Body of pancreas (tissue), 4 donors: Measurements from ENCODE around the gene TBL1Y. TPM values are rescaled to one million over a fixed set of nuclear protein-coding genes. Genes with fewer than 3 reads are reported as not detected.
"Not testable (repeated sequence)": the region's sequence is repeated elsewhere in the genome, so short reads cannot be mapped to it uniquely, and the experiment has no call there.

ENCODE experiments used
- ATAC-seq: fragments of 150-250 bp; one replicate; pipeline ENCODE4 v1.9.1; 2016
- DNase-seq, 4 donors: peaks; one replicate each; pipeline ENCODE4 v3.0.0-alpha.2; 2019
- H3K27ac ChIP-seq, 4 donors: fragments of 200-600 bp; sonication (generic); 1 replicate in 3 of 4; 2 replicates in 1 of 4; pipeline versions ENCODE4 v1.5.1 to v1.6.1; 2016 to 2019; ENCODE audit warnings: mild to moderate bottlenecking in 1 of 4, mixed read lengths in 1 of 4, moderate library complexity in 1 of 4
- H3K27me3 ChIP-seq, 2 donors: fragments of 200-600 bp; sonication (generic); one replicate each; pipeline ENCODE4 v1.6.0; 2016; ENCODE audit warnings: mild to moderate bottlenecking in 1 of 2
- H3K36me3 ChIP-seq, 2 donors: fragments of 200-600 bp; sonication (generic); replicated peaks in 1 of 2; 2 replicates each; pipeline ENCODE4 v1.5.1; 2016; ENCODE audit warnings: low read depth in 2 of 2; ENCODE audit not compliant: insufficient read depth in 1 of 2
- H3K4me1 ChIP-seq: fragments of 200-600 bp; sonication (generic); one replicate; pipeline ENCODE4 v1.6.0; 2016
- H3K4me3 ChIP-seq, 2 donors: fragments of 200-600 bp; sonication (generic); 1 replicate in 1 of 2; 2 replicates in 1 of 2; pipeline ENCODE4 v1.5.1; 2016 to 2019
- H3K9me3 ChIP-seq, 3 donors: fragments of 200-600 bp; sonication (generic); 1 replicate in 2 of 3; 2 replicates in 1 of 3; pipeline ENCODE4 v1.5.1; 2016
- CTCF ChIP-seq, 7 experiments: fragments of 450-650 bp in 4 of 7; fragments of 200-600 bp in 3 of 7; sonication (generic) in 3 of 7; IDR thresholded peaks; one replicate each; pipeline ENCODE4 v1.5.1; 2016 to 2019; ENCODE audit warnings: antibody characterized with exemption in 7 of 7
- POLR2A ChIP-seq, 3 donors: fragments of 450-650 bp; IDR thresholded peaks; one replicate each; pipeline ENCODE4 v1.6.1; 2016; ENCODE audit warnings: antibody characterized with exemption in 3 of 3, mild to moderate bottlenecking in 2 of 3
- WGBS, 2 donors: methylation state at CpG; one replicate each; pipeline ENCODE4 v1.1.5; 2017; 5-methylcytosine and 5-hydroxymethylcytosine counted together
- intact Hi-C: fragments of 100-400 bp; cut with DNase I; formaldehyde crosslinking; loops from one replicate; pipeline ENCODE4 v1.15.1; 2023
- total RNA-seq, 2 donors: library from RNA; depleted of rRNA; stranded (reverse); fragments of >200 nt; gene quantifications; one replicate each; pipeline ENCODE4 v1.1.0, GENCODE V29; 2016

Gene TBL1Y
- total RNA-seq, 2 donors from 2014 or later, result not detected

- Histone ChIP-seq H3K36me3 (no peaks in the 10 kb centered on the region), H3K9me3 (no peaks in the 10 kb centered on the region), H3K27ac (no peak overlapping the region), H3K27me3 (no peaks in the 10 kb centered on the region), H3K4me1 (no peaks in the 10 kb centered on the region), H3K4me3 (no peak overlapping the region)
- DNase-seq, result no peak
- ATAC-seq, result no peak
- intact Hi-C loops, result no loop called here
- WGBS, 2 donors, result 65 to 89% methylated on average over 3 to 5 of the region's 5 CpGs
- TF ChIP-seq POLR2A (IDR thresholded peaks at IDR 0.05) (no peak), CTCF (IDR thresholded peaks at IDR 0.05) (no peak)
Measured at GRCh38 chrY:7040662-7041061, 130.2 kb downstream of the TBL1Y start.

DNA sequence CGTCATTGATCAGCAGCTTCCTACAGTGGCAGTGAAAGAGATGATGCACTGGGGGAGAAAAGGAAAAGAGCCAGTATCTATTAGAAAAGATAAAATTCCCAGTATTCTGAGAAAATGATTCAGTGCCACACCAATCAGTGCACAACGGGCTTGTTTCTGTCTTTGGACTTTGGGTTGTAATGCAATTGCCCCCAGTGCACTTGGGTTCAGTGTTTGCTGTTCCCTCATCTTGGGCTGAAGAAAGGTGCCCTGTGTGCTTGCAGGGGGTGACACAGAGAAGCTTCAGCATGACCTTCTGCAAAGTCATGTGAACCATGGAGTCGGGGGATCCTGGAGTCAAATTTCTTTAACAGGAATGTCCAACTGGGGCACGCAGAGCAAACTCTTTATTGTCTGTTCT is 131.5 kb downstream of the TBL1Y start:
- no peak overlapping the region for H3K4me3 ChIP-seq
- ATAC-seq (no peak), DNase-seq (no peak)
- no peak overlapping the region for H3K27ac ChIP-seq
- H3K36me3 ChIP-seq, result no peaks in the 10 kb centered on the region
- intact Hi-C loops, result no loop called here
- TF ChIP-seq CTCF (IDR thresholded peaks at IDR 0.05) (no peak), POLR2A (IDR thresholded peaks at IDR 0.05) (no peak)
- H3K9me3 ChIP-seq, result no peaks in the 10 kb centered on the region
- WGBS, 2 donors, result 77 to 93% methylated on average over 4 of the region's 4 CpGs
- H3K27me3 ChIP-seq, result no peaks in the 10 kb centered on the region
- no peaks in the 10 kb centered on the region for H3K4me1 ChIP-seq

DNA sequence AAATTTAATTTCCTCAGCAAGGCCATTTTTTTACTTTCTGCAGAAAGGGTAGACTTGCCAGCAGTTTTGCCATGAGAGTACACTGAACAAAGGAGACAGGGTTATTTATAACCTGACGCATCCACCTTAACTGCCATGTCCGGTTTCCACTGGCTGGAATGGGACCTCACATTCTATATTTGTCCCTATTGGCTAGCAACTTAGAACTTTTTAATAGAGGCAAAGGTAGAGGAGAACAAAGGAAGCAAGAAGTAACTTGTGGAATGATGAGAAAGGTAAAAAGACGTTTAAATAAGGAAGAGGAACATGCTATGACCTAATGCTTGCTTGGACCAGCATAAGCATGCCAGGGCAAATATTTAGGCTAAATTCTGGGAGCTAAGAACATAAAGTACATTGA is 142.0 kb downstream of the TBL1Y start:
- H3K27ac ChIP-seq, DNase-seq, H3K4me3 ChIP-seq, ATAC-seq, H3K27me3 ChIP-seq, H3K9me3 ChIP-seq, intact Hi-C loops, H3K4me1 ChIP-seq, H3K36me3 ChIP-seq: not testable (repeated sequence)
- 86 to 88% methylated on average over 3 of the region's 3 CpGs for WGBS, 2 donors

GRCh38 chrY:7056886-7057285 is 146.4 kb downstream of the TBL1Y start:
- no peak for DNase-seq
- Histone ChIP-seq H3K9me3 (no peaks in the 10 kb centered on the region), H3K4me3 (no peak overlapping the region), H3K4me1 (no peaks in the 10 kb centered on the region), H3K36me3 (no peaks in the 10 kb centered on the region), H3K27me3 (no peaks in the 10 kb centered on the region), H3K27ac (no peak overlapping the region)
- TF ChIP-seq POLR2A (IDR thresholded peaks at IDR 0.05), result no peak
- no peak for TF ChIP-seq CTCF (IDR thresholded peaks at IDR 0.05)
- intact Hi-C loops, result no loop called here
- 83 to 90% methylated on average over 5 of the region's 5 CpGs for WGBS, 2 donors
- ATAC-seq, result no peak

GRCh38 chrY:7078725-7079124 is 168.2 kb downstream of the TBL1Y start:
- Histone ChIP-seq H3K36me3 (no peaks in the 10 kb centered on the region), H3K27me3 (no peaks in the 10 kb centered on the region), H3K4me1 (no peaks in the 10 kb centered on the region), H3K9me3 (no peaks in the 10 kb centered on the region), H3K27ac (no peak overlapping the region), H3K4me3 (no peak overlapping the region)
- ATAC-seq, result no peak
- no peak for DNase-seq
- TF ChIP-seq CTCF (IDR thresholded peaks at IDR 0.05) (no peak), POLR2A (IDR thresholded peaks at IDR 0.05) (no peak)
- intact Hi-C loops, result no loop called here

GRCh38 chrY:7080548-7080947 is 170.1 kb downstream of the TBL1Y start:
- H3K4me1 ChIP-seq, intact Hi-C loops, H3K36me3 ChIP-seq, H3K9me3 ChIP-seq, ATAC-seq, H3K27me3 ChIP-seq, H3K4me3 ChIP-seq, DNase-seq, H3K27ac ChIP-seq: not testable (repeated sequence)
- 94 to 100% methylated on average over 1 to 3 of the region's 4 CpGs for WGBS, 2 donors
